ENCODE data around the gene METTL23.

The METTL23 gene

GRCh38 chr17:76775021-76775600 lies 48.5 kb downstream of the METTL23 start:
- DNase-seq: no peak

- no peak for DNase-seq
Observed at GRCh38 chr17:76781056-76781982, 54.7 kb downstream of the METTL23 start.

- DNase-seq: no peak
Observed at GRCh38 chr17:76783146-76783545, 56.5 kb downstream of the METTL23 start.

All from NCI-H146 (cell line).